Esophagus squamous epithelium (tissue), 4 donors: ENCODE results near the gene ZNF502.

Experiments
- POLR2A ChIP-seq, 4 donors: fragments of 450-650 bp; IDR thresholded peaks; one replicate each; pipeline ENCODE4 v1.6.1; 2017; ENCODE audit warnings: antibody characterized with exemption in 4 of 4, mild to moderate bottlenecking in 4 of 4, moderate library complexity in 3 of 4
- TF ChIP-seq, protein P1 (sequence below), 6 experiments: fragments of 450-650 bp in 4 of 6; fragments of 200-600 bp in 2 of 6; sonication (generic) in 2 of 6; IDR thresholded peaks; one replicate each; pipeline ENCODE4 v1.5.1; 2016 to 2019; ENCODE audit warnings: antibody characterized with exemption in 6 of 6, mild to moderate bottlenecking in 4 of 6, moderate library complexity in 4 of 6

DNA sequence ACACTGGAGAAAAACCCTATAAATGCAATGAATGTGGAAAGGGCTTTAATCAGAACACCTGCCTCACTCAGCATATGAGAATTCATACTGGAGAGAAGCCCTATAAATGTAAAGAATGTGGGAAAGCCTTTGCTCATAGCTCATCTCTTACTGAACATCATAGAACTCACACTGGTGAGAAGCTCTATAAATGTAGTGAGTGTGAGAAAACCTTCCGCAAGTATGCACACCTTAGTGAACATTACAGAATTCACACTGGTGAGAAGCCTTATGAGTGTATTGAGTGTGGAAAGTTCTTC lies 9.6 kb downstream of the ZNF502 start:
- TF ChIP-seq, protein P1, sequence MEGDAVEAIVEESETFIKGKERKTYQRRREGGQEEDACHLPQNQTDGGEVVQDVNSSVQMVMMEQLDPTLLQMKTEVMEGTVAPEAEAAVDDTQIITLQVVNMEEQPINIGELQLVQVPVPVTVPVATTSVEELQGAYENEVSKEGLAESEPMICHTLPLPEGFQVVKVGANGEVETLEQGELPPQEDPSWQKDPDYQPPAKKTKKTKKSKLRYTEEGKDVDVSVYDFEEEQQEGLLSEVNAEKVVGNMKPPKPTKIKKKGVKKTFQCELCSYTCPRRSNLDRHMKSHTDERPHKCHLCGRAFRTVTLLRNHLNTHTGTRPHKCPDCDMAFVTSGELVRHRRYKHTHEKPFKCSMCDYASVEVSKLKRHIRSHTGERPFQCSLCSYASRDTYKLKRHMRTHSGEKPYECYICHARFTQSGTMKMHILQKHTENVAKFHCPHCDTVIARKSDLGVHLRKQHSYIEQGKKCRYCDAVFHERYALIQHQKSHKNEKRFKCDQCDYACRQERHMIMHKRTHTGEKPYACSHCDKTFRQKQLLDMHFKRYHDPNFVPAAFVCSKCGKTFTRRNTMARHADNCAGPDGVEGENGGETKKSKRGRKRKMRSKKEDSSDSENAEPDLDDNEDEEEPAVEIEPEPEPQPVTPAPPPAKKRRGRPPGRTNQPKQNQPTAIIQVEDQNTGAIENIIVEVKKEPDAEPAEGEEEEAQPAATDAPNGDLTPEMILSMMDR (IDR thresholded peaks at IDR 0.05), result no peak
- no peak for TF ChIP-seq POLR2A (IDR thresholded peaks at IDR 0.05)
